Measurements from ENCODE around the gene BANK1. TPM values are rescaled to one million over a fixed set of nuclear protein-coding genes. Genes with fewer than 3 reads are reported as not detected.

The BANK1 gene
- polyA plus RNA-seq, 1 of the 3 experiments (the other 2 are of a cell fraction) = not detected

DNA sequence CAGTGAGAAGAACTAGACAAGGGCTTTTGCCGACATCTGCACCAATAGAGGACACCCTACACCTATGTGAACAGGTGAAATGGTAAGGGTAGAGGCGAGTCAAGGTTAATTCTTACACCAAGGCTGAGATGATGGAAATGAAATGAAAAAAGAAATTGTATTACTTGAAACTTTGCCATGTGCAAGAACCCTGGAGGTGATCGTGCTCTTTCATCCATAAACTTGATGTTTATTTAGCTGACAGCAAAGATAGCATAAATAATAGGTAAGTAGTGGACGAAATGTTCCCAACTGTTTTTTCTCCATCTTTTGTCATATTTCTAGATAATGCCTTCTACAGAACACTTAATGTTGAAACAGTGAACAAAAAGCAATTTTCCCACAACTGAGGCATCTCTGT is 162.5 kb downstream of the BANK1 start:
- Histone ChIP-seq H3K79me2 (ENCODE audit: insufficient read depth) (no peaks in the 10 kb centered on the region), H3K9me3 (no peaks in the 10 kb centered on the region), H3F3A (replicated peaks; ENCODE audit: insufficient read depth) (no peaks in the 10 kb centered on the region), H3K27ac (ENCODE audit: low read depth in 2 of 2, low read length in 1 of 2) (no peak overlapping the region), H4K20me1 (ENCODE audit: insufficient read depth) (no peaks in the 10 kb centered on the region), H3K27me3 (ENCODE audit: insufficient read depth) (no peaks in the 10 kb centered on the region), H3K36me3 (replicated peaks in 1 of 2; ENCODE audit: control insufficient read depth in 1 of 2, insufficient read depth in 2 of 2, low read length in 1 of 2) (no peaks in the 10 kb centered on the region), H2AFZ (ENCODE audit: low read depth) (no peak overlapping the region), H3K4me3 (ENCODE audit: low read depth in 2 of 2, low read length in 1 of 2) (no peak overlapping the region), H3K4me1 (ENCODE audit: control insufficient read depth in 1 of 2, insufficient read depth in 2 of 2, low read depth in 1 of 2, low read length in 1 of 2) (peaks cover 0 to 5% of the 10 kb centered on the region in 2 experiments; a peak in 2 of 4 replicates), H3K9me2 (no peaks in the 10 kb centered on the region), H3K4me2 (no peak overlapping the region), H3K9ac (no peak overlapping the region)
- no peak for TF ChIP-seq SIN3A (IDR thresholded peaks at IDR 0.05; ENCODE audit: borderline replicate concordance, low read depth, low read length)
- no peak for TF ChIP-seq MXI1 (IDR thresholded peaks at IDR 0.05; ENCODE audit: low read depth, low read length)
- TF ChIP-seq, protein P1, sequence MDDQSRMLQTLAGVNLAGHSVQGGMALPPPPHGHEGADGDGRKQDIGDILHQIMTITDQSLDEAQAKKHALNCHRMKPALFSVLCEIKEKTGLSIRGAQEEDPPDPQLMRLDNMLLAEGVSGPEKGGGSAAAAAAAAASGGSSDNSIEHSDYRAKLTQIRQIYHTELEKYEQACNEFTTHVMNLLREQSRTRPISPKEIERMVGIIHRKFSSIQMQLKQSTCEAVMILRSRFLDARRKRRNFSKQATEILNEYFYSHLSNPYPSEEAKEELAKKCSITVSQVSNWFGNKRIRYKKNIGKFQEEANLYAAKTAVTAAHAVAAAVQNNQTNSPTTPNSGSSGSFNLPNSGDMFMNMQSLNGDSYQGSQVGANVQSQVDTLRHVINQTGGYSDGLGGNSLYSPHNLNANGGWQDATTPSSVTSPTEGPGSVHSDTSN (IDR thresholded peaks at IDR 0.05) = no peak
- TF ChIP-seq, protein P2, sequence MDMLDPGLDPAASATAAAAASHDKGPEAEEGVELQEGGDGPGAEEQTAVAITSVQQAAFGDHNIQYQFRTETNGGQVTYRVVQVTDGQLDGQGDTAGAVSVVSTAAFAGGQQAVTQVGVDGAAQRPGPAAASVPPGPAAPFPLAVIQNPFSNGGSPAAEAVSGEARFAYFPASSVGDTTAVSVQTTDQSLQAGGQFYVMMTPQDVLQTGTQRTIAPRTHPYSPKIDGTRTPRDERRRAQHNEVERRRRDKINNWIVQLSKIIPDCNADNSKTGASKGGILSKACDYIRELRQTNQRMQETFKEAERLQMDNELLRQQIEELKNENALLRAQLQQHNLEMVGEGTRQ (IDR thresholded peaks at IDR 0.05; ENCODE audit: borderline replicate concordance, low read depth, low read length) = no peak
- TF ChIP-seq, protein P3, sequence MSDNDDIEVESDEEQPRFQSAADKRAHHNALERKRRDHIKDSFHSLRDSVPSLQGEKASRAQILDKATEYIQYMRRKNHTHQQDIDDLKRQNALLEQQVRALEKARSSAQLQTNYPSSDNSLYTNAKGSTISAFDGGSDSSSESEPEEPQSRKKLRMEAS (IDR thresholded peaks at IDR 0.05; ENCODE audit: low read depth) = no peak
- TF ChIP-seq FOXM1 (IDR thresholded peaks at IDR 0.05; ENCODE audit: low read depth) = no peak
- no peak for TF ChIP-seq JUND (IDR thresholded peaks at IDR 0.05)
- TF ChIP-seq, protein P4, sequence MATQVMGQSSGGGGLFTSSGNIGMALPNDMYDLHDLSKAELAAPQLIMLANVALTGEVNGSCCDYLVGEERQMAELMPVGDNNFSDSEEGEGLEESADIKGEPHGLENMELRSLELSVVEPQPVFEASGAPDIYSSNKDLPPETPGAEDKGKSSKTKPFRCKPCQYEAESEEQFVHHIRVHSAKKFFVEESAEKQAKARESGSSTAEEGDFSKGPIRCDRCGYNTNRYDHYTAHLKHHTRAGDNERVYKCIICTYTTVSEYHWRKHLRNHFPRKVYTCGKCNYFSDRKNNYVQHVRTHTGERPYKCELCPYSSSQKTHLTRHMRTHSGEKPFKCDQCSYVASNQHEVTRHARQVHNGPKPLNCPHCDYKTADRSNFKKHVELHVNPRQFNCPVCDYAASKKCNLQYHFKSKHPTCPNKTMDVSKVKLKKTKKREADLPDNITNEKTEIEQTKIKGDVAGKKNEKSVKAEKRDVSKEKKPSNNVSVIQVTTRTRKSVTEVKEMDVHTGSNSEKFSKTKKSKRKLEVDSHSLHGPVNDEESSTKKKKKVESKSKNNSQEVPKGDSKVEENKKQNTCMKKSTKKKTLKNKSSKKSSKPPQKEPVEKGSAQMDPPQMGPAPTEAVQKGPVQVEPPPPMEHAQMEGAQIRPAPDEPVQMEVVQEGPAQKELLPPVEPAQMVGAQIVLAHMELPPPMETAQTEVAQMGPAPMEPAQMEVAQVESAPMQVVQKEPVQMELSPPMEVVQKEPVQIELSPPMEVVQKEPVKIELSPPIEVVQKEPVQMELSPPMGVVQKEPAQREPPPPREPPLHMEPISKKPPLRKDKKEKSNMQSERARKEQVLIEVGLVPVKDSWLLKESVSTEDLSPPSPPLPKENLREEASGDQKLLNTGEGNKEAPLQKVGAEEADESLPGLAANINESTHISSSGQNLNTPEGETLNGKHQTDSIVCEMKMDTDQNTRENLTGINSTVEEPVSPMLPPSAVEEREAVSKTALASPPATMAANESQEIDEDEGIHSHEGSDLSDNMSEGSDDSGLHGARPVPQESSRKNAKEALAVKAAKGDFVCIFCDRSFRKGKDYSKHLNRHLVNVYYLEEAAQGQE (IDR thresholded peaks at IDR 0.05; ENCODE audit: low read depth, low read length) = no peak
- TF ChIP-seq TCF12 (IDR thresholded peaks at IDR 0.05) = no peak
- no peak for TF ChIP-seq NFIC (IDR thresholded peaks at IDR 0.05; ENCODE audit: borderline replicate concordance)
- TF ChIP-seq EP300 (IDR thresholded peaks at IDR 0.05; ENCODE audit: borderline replicate concordance in 1 of 2, low read depth in 1 of 2, low read length in 1 of 2) = no peak
- no peak for TF ChIP-seq GATA2 (CRISPR knock-in tag; IDR thresholded peaks at IDR 0.05)
- TF ChIP-seq RXRA (IDR thresholded peaks at IDR 0.05; ENCODE audit: borderline replicate concordance, low read depth) = no peak
- TF ChIP-seq, protein P5, sequence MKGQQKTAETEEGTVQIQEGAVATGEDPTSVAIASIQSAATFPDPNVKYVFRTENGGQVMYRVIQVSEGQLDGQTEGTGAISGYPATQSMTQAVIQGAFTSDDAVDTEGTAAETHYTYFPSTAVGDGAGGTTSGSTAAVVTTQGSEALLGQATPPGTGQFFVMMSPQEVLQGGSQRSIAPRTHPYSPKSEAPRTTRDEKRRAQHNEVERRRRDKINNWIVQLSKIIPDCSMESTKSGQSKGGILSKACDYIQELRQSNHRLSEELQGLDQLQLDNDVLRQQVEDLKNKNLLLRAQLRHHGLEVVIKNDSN (IDR thresholded peaks at IDR 0.05; ENCODE audit: borderline replicate concordance, low read depth) = no peak
- TF ChIP-seq POLR2AphosphoS5 (IDR thresholded peaks at IDR 0.05; ENCODE audit: low read depth, low read length) = no peak
- TF ChIP-seq, protein P6, sequence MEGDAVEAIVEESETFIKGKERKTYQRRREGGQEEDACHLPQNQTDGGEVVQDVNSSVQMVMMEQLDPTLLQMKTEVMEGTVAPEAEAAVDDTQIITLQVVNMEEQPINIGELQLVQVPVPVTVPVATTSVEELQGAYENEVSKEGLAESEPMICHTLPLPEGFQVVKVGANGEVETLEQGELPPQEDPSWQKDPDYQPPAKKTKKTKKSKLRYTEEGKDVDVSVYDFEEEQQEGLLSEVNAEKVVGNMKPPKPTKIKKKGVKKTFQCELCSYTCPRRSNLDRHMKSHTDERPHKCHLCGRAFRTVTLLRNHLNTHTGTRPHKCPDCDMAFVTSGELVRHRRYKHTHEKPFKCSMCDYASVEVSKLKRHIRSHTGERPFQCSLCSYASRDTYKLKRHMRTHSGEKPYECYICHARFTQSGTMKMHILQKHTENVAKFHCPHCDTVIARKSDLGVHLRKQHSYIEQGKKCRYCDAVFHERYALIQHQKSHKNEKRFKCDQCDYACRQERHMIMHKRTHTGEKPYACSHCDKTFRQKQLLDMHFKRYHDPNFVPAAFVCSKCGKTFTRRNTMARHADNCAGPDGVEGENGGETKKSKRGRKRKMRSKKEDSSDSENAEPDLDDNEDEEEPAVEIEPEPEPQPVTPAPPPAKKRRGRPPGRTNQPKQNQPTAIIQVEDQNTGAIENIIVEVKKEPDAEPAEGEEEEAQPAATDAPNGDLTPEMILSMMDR (IDR thresholded peaks at IDR 0.05) = no peak
- TF ChIP-seq GABPA (IDR thresholded peaks at IDR 0.05; ENCODE audit: low read depth) = no peak
- TF ChIP-seq RAD21 (IDR thresholded peaks at IDR 0.05; ENCODE audit: low read length) = no peak
- TF ChIP-seq, protein P7, sequence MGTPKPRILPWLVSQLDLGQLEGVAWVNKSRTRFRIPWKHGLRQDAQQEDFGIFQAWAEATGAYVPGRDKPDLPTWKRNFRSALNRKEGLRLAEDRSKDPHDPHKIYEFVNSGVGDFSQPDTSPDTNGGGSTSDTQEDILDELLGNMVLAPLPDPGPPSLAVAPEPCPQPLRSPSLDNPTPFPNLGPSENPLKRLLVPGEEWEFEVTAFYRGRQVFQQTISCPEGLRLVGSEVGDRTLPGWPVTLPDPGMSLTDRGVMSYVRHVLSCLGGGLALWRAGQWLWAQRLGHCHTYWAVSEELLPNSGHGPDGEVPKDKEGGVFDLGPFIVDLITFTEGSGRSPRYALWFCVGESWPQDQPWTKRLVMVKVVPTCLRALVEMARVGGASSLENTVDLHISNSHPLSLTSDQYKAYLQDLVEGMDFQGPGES (IDR thresholded peaks at IDR 0.05; ENCODE audit: low read depth, low read length) = no peak
- WGBS (ENCODE audit: low lambda C conversion rate) = 90% methylated on average over 4 of the region's 4 CpGs
- DNase-seq = no peak
- CTCF ChIA-PET = no interaction called here
- POLR2A ChIA-PET = no interaction called here
